ENCODE measurements around the gene MYO18B.

Gene MYO18B

DNA sequence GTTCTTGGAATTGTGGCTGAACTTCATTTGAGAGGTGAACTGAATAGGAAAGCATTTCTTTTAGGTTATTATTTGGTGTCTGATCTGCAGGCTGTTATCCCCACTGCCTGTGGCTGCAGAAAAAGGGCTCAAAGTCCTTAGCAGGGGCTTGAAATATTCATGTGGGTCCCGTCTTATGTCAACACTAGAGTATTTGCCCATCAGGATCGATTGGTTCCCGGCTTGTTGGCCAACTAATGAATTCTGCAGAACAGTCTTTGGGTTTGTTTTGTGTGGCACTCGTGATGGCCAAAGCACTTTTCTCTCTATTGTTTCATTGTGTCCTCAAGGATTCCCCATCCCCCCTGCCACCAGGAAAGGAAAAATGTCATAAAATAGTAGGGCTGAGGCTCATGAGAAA lies 211.9 kb downstream of the MYO18B start:
- ChIA-PET CTCF (no interaction called here), POLR2A (no interaction called here)
- no peak for DNase-seq (ENCODE audit: extremely low spot score)
- TF ChIP-seq, protein P1, sequence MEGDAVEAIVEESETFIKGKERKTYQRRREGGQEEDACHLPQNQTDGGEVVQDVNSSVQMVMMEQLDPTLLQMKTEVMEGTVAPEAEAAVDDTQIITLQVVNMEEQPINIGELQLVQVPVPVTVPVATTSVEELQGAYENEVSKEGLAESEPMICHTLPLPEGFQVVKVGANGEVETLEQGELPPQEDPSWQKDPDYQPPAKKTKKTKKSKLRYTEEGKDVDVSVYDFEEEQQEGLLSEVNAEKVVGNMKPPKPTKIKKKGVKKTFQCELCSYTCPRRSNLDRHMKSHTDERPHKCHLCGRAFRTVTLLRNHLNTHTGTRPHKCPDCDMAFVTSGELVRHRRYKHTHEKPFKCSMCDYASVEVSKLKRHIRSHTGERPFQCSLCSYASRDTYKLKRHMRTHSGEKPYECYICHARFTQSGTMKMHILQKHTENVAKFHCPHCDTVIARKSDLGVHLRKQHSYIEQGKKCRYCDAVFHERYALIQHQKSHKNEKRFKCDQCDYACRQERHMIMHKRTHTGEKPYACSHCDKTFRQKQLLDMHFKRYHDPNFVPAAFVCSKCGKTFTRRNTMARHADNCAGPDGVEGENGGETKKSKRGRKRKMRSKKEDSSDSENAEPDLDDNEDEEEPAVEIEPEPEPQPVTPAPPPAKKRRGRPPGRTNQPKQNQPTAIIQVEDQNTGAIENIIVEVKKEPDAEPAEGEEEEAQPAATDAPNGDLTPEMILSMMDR (IDR thresholded peaks at IDR 0.05; ENCODE audit: control extremely low read depth, extremely low read depth, low read depth, missing control alignments) = no peak

DNA sequence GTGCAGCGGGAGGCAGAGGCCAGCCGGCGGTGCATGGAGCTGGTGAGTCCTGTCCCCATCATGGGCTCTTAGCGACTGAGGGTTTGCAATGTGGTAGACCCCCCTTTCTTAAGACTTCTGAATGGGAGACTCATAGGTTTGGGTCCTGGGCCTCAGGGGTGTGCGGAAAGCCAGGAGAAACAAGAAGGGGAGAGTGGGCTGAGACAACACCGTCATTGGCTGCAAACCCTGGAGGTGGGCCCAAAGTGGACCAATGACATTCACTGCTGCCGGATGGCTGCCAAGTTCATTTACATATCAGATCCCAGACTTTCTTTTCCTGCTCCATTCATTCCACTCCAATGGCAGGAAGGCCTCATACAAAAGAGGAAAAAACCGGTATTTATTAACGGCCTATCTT lies 213.3 kb downstream of the MYO18B start:
- DNase-seq (ENCODE audit: extremely low spot score) = no peak
- CTCF ChIA-PET = no interaction called here
- POLR2A ChIA-PET = no interaction called here
- TF ChIP-seq, protein P1 (IDR thresholded peaks at IDR 0.05; ENCODE audit: control extremely low read depth, extremely low read depth, low read depth, missing control alignments) = no peak

DNA sequence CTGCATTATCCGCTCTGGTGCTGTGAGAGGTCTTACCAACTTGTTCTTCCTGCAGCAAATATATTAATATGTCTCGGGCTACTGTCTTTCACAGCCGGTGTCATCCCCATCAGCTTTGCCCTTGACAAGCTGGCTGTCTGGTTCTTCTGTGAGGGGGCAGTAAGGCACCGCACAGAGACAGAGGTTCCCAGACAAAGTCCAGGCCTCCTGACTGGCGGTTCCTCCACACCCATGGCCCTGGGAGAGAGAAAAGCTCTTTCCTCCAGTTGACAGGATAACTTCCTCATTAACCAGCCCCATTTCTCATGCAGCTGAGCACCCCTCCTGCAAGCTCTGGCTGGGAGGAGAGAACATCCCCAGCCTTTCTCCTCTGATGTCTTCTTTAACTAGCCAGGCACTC lies 214.8 kb downstream of the MYO18B start:
- TF ChIP-seq, protein P1 (IDR thresholded peaks at IDR 0.05; ENCODE audit: control extremely low read depth, extremely low read depth, low read depth, missing control alignments) = no peak
- DNase-seq (ENCODE audit: extremely low spot score) = no peak
- ChIA-PET POLR2A (no interaction called here), CTCF (interaction anchor here (1.0 to 1.9 kb wide), 2 partner anchors 11 to 12 kb away, joined by 3 to 5 read pairs; no protein-coding TSS in a partner anchor)

DNA sequence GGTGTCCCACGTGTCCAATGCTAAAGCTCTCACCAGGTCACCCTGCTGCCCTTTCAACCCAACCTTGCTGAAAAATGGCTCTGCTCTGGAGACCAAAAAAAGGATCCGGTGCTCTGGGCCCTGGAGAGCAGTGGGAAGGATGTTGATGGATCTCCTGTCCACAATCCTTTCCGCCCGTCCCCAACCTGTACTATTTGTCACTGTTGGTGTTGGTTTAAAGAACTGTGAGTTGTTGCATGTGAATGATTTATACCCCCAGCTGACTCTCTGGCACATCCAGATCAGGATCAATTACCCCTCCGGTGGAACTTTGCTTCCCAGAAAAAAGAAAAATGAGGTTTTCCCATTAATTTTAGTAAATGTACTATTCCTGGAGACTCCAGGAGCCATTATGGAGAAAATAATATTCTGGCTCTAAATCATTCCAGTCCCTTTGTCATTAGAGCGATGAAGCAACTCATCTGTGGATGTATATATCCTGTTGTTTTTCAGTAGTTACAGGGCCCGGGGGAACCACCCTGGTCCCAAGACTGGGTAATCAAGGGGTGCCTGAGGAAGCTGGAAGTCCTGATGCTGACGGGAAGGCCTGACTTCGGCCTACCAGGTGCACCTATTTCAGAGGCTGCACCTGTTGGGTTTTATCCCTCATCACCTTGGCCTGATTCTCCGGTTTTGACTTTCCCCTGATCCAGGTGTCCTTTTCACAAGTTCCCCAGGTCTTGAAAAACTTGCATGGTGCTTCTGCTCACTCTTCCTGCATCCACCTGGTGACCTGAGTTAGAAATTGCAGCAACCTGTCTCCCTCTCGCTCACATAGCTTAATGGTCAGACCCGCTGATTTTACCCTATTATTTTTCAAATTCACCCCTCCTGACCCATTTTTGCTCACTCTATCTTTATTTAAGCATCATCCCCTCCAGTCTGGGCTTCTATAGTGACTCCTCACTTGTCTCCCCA lies 218.1 kb downstream of the MYO18B start:
- ChIA-PET POLR2A (no interaction called here), CTCF (interaction anchor here (0.7 kb wide), 1 partner anchor 8 kb away, joined by 3 read pairs; no protein-coding TSS in a partner anchor)
- TF ChIP-seq, protein P1 (IDR thresholded peaks at IDR 0.05; ENCODE audit: control extremely low read depth, extremely low read depth, low read depth, missing control alignments) = no peak
- DNase-seq (ENCODE audit: extremely low spot score) = no peak

DNA sequence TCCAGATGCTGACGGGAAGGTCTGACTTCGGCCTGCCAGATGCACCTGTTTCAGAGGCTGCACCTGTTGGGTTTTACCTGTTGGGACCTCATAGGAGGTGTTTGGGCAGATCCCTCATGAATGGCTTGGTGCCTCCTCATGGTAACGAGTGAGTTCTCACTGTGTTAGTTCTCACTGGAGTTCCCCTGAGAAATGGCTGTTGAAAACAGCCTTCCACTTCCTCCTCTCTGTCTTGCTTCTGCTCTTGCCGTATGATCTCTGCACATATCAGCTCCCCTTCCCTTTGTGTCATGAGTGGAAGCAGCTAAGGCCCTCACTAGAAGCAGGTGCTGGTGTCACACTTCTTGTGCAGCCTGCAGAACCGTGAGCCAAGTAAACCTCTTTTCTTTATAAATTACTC lies 219.7 kb downstream of the MYO18B start:
- POLR2A ChIA-PET = no interaction called here
- TF ChIP-seq, protein P1 (IDR thresholded peaks at IDR 0.05; ENCODE audit: control extremely low read depth, extremely low read depth, low read depth, missing control alignments) = no peak
- CTCF ChIA-PET = no interaction called here
- no peak for DNase-seq (ENCODE audit: extremely low spot score)

DNA sequence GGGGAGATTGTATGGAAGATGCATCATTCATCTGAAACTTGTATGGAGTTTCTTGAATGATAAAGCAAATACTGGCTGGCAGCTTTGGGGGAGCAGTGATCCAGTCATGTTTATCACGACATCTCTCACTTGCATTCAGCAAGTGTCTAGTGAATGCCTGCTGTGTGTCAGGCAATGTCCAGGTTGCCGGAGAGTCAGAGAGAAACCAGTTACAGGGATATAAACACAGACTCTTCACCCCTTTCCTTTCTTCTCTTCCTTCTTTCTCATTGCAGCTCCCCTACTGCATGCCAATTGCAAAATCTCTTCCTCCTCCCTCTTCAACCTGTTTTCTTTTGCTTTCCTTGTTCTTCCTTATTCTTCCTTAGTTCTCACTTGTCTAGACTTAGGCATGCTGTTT lies 220.7 kb downstream of the MYO18B start:
- ChIA-PET POLR2A (no interaction called here), CTCF (no interaction called here)
- DNase-seq (ENCODE audit: extremely low spot score) = no peak
- TF ChIP-seq, protein P1 (IDR thresholded peaks at IDR 0.05; ENCODE audit: control extremely low read depth, extremely low read depth, low read depth, missing control alignments) = no peak
